ENCODE measurements around the gene DDX19B.
"Not testable (repeated sequence)": the region's sequence is repeated elsewhere in the genome, so short reads cannot be mapped to it uniquely, and the experiment has no call there.

The DDX19B gene

DNA sequence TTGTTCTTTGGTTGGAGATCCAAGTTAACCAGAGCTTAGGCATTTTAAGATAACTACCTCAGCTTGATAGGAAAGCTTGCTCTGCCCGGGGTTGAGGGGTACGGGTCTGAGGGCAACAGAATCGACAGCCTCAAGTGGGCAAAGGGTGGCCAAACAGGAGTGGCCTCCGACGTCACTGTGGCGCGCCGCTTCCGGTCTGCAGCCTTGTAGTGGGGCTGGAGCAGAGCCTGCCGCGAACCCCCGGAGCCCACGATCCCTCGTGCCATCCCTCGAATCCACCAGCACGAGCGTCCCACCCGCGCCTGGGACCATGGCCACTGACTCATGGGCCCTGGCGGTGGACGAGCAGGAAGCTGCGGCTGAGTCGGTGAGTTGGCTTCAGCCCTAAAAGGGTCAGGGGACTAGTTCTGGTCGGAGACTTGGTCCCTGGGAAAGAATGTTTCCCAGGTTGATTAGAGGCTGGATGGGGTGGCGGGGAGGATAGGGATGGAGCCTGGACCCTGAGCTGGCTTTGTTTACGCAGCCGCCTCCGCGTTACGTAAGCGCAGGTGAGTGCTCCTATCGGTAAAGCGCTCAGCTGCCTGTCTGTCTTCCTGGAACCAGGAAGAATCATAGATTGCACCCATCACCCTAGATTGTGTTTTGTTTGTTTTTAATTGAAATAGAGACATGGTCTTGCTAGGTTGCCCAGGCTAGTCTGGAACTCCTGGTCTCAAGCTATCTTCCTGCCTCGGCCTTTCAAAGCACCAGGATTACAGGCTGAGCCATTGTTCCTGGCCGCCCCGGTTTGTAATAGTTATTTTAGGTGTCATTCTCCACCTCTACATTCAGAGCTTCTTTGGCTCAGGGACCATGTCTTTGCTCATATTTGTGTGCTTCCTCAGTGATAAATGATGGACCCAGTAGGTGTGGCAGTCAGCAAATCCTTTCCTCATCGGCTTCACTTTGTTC is at the start of gene DDX19B:
Gene DDX19B (plus strand): TSS at position 199 of the 951 bp plus-strand sequence. CDS start 112 bp downstream, at position 311.
- peak; percentile 63 for DNase-seq

- DNase-seq: not testable (repeated sequence)
Measured at GRCh38 chr16:70249697-70250096, 49.3 kb upstream of the DDX19B start.

DNA sequence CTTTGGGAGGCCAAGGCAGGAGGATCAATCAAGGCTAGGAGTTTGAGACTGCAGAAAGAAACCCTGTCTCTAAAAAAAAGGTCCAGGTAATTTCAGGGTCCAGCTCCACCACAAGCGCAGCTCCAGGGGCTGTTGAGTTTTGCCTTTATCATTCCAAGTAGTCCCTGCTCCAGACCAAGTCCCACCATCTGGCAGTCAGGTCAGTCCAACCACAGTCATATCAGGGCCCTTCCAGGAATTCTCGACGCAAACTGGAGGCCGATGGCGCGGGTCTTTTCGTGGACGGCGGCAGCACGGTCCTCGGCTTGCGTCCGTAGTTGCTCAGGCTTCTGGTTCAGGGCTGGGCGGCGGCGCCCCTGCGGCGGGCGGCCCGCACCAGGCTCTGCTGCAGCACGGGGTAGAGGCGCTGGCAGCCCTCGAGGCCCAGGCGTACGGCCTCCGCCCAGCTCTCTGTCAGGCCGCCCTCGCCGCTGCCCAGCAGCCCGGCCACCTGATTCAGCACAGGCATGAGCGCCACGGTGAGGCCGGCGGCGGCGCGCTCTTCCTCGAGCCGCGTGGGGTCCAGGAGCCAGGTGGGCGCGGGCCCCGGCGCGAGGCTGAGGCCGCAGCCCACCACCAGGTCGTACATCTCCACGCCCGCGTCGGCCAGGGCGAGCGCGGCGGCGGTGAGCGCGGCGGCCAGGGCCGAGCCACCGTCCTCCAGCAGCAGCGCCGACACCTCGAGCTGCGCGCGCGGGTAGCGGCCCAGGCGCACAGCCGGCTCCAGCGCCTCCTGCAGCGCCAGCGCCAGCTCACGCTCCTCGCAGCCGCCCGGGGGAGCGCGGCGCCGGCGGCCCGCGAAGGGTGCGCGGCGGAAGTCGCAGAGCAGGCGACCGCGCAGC is 48.0 kb upstream of the DDX19B start:
- peak; percentile 39 for DNase-seq

DNA sequence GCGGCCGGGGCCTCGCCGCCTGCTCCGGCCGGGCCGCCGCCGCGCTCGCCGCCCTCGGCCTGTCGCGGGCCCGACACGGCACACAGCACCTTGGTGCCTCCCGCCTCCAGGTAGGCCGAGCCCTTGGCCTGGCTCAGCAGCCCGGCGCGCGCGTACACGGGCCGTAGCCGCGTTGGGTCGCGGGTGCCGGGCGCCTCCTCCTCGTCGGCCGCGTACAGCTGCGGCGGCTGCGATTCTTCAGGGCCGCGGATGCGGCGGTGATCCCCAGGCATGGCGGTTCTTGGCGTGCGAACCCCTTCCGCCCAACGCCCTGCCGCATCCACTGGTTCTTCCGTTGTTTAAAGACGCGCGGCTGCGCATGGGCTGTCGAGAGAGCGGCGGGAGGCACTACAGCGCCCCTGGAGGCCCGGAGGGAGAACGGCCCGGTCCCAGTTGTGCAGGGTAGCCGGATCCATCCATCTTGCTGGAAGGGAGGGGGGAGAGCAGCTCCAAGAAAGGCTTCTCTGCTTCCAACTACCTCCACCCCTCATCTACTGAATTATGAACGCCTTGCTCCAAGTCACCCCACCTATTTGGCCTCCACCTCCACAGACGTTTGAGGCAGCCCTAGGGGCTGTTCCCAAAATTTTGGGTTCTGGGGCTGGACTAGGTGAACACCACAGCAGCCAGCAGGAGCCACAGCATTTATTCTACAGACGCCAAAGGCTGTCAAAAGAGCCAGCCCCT is 47.2 kb upstream of the DDX19B start, which contains the start of gene EXOSC6:
Gene EXOSC6 (minus strand): TSS at position 312 of the 726 bp plus-strand sequence. CDS start 40 bp downstream, at position 272.
- peak; percentile 93 for DNase-seq

DNA sequence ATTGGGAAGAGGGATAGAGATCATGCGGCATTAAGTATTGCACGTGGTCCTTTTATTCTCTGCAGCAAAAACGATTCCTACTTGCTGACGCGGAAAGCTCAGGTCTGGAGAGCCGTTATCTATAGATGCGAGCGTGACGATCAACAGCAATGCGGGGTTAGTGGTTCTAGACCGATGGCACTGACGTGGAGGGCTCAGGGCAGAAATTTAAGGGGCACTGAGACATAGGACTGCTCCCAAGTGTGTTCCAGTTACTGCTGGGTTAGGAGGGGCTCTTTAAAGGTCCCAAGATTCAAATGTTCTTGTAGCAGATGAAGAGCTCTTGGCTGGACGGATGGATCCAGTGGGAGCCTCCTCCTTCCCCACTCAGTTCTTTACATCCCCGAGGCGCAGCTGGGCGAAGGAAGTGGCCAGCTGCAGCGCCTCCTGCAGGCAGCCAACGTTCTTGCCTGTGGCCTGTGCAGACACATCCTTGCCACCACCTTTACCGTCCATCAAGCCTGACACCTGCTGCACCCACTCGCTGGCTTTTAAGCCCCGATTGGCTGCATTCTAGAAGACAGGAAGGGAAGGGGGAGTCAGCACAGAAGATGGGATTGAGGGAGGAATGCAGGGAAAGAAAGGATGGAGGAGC is 46.5 kb upstream of the DDX19B start:
- DNase-seq: peak; percentile 31

DNA sequence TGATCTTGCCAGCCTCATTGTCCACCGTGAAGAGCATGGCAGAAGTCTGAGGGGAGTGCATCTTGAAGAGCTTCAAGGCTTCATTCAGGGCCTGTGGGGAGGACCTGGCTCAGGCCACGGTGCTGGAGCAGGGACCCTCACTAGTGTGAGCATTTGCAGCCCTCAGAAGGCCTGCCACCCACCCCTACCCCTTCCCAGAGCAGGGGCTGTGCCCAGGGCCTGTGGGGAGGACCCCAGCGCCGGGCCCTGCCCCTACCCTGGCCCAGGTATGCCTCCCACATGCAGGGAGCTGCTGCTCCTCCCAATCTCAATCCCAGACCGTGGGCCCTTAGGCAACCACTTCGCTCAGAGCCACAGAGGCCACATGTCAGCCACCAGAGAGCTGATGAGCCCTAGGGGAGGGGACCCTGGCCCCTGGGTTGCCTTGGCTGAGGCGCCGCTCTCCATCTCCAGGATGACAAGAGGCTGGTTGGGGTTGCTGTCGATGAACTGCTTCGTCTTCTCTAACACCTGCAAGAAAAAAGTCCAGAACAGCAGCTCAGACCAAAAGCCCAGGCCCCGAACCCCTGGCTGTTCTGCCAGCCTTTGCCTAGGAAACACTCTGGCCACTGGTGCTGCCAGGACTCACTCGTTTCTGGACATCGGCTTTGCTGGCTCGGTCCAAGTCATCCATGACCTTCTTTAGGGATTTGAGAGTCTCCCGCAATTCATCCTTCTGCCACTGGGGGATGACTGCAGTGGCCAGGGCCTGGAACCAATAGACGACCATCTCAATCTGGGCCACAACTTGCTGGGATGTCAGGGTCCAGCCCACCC is 45.5 kb upstream of the DDX19B start:
- DNase-seq: peak; percentile 25

- DNase-seq: no peak
Measured at GRCh38 chr16:70254180-70254964, 44.6 kb upstream of the DDX19B start.

DNA sequence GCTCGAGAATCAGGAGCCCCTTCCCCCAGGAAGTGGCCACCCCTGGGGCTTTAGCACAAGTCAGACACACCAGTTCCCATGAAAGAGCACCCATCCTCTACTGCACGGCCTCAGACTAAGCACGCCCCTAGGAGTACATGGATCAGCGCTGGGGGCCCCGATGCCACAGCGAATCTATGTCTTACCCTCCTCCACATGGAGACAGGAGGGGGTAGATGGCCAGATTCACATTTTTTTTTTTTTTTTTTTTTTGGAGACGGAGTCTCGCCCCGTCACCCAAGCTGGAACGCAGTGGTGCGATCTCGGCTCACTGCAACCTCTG is 44.1 kb upstream of the DDX19B start:
- DNase-seq: no peak

DNA sequence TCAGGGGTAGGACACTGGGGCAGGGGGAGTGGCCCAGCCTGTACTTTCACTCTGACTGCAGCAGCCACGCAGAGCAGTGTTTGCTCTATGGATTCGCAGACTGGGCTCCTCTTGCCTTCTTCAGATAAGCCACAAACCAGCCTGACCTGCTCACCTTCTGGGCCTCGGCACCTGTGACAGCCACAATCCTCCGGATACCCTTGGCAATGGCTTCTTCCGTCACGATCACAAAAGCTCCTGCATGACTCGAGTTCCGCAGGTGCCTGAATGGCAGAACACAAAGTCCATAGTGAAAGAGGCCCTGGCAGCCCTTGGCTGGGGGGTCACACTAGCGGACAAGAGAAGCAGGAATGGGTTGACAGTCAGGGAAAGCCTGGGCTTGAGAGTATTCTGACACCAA is 43.4 kb upstream of the DDX19B start:
- DNase-seq: no peak

GRCh38 chr16:70257391-70257790 is 41.6 kb upstream of the DDX19B start:
- DNase-seq: no peak

GRCh38 chr16:70258065-70258464 is 40.9 kb upstream of the DDX19B start:
- DNase-seq: no peak

- DNase-seq: no peak
Measured at GRCh38 chr16:70258946-70259345, 40.0 kb upstream of the DDX19B start.

DNA sequence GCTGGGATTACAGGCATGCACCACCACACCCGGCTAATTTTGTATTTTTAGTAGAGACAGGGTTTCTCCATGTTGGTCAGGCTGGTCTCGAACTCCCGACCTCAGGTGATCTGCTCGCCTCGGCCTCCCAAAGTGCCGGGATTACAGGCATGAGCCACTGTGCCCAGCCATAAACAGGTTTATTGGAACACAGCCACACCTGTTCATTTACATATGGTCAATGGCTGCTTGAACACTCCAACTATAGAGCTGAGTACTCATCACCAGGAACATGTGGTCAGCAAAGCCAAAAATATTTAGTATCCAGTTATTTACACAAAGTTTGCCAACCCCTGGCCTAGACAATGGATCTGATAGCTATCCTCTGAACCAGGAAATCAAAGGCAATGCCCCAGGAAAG is 39.1 kb upstream of the DDX19B start:
- DNase-seq: not testable (repeated sequence)

DNA sequence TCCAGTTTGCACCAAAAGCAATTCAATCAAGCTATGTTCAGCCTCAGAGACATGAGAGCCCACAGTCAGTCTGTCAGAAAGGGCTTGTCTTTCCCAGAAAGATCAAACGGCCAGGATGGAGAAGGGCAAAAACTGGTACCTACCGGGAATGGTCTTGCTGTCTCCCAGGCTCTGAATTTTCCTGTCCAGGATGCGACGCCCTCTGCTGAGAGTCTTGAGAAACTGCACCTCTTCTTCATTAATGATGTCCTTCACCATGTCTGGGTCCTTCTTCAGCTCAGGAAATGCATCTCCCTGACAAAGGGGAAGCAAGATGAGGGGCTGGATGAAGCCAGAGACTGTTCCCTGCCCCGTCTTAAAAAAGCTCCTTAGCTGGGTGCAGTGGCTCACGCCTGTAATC is 31.5 kb upstream of the DDX19B start:
- DNase-seq: no peak

- DNase-seq: not testable (repeated sequence)
Measured at GRCh38 chr16:70267922-70268321, 31.1 kb upstream of the DDX19B start.

DNA sequence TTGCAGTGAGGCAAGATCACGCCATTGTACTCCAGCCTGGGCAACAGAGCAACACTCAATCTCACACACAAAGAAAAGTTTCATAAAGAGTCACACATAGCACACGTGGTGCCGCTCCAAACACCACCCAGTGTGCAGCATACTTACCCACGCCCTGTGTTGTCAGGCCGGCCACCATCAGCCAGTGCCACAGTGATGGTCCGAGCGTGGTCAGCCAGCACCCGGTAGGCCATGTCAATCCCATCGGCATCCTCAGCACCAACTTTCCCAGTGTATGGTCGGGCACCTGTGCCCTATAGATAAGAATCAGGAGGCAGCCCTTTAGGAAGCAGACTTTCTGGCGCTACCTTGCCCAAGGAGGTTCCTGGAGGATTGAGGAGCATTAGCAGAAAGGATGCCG is 29.5 kb upstream of the DDX19B start:
- DNase-seq: no peak

DNA sequence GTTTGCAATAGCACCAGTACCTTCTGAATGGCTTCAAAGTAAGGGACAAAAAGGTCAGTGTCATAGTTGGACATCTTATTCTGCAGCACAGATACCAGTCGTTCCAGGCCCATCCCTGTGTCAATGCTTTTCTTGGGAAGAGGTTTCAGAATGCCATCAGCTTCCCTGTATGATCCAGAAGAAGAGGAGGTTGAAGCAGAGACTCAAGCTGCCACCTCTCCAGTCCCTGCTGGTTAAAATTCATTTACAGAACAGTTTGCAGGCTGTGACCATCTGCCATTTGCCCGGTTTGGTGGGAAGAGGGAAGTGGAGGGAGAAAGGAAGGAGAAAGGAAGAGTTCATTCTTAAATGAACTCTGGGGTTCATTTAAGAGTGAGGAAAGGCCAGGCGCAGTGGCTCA is 28.8 kb upstream of the DDX19B start:
- DNase-seq: no peak

DNA sequence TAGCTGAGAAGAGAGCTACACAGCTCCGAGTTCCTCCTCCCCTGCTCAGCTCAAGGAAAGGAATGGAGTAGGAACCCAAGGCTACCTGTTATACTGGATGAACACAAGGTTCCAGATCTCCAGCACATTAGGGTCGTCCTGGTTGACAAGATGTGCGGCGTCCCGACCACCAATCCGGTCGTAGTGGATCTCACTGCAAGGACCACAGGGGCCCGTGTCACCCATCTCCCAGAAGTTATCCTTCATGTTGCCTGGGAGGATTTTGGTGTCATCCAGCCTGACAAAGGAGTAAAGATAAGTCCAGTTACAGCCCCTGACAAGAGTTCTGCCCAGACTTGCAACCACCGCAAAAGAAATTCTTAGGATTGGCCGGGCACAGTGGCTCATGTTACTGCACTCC is 27.3 kb upstream of the DDX19B start:
- no peak for DNase-seq

DNA sequence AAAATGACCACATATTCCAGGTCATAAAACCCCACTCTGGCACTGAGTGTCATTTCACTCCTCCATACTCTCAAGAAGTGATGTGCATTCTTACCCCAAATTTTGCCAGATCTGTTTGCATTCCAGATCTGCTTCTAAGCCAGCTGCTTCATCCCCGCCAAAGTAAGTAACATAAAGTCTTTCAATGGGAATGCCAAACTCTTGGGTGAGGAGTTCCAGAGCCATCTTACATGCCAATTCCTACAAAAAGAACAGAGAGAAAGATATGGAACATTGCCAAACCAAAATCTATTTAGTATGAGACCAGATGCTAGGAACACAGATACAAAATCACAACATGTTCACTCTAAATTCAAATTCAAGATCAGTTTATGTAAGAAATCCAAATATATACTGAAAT is 22.6 kb upstream of the DDX19B start:
- DNase-seq: no peak

DNA sequence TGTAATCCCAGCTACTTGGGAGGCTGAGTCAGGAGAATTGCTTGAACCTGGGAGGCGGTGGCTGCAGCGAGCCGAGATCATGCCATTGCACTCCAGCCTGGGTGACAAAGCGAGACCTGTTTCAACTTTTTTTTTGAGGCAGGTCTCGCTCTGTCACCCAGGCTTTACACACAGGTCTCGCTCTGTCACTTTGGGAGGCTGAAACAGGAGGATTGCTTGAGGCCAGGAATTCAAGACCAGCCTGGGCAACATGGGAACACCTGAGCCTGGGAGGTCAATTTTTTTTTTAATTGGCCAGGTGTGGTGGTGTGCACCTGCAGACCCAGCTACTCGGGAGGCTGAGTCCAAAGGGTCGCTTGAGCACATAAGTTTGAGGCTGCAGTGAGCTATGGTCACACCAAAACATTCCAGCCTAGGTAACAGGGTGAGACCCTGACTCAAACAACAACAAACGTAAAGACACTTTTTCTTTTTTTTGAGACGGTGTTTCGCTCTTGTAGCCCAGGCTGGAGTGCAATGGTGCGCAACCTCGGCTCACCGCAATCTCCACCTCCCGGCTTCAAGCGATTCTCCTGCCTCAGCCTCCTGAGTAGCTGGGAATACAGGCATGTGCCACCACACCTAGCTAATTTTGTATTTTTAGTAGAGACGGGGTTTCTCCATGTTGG is 11.5 kb upstream of the DDX19B start:
- not testable (repeated sequence) for DNase-seq
